GM12872 (cell line): ENCODE results near the gene MT1B.

ENCODE experiments used
- TF ChIP-seq, protein P1 (sequence below): IDR thresholded peaks from 3 replicates; pipeline ENCODE4 v1.5.1; 2011; ENCODE audit warnings: low read depth, mild to moderate bottlenecking, low read length, moderate library complexity; ENCODE audit not compliant: insufficient read depth

The MT1B gene

DNA sequence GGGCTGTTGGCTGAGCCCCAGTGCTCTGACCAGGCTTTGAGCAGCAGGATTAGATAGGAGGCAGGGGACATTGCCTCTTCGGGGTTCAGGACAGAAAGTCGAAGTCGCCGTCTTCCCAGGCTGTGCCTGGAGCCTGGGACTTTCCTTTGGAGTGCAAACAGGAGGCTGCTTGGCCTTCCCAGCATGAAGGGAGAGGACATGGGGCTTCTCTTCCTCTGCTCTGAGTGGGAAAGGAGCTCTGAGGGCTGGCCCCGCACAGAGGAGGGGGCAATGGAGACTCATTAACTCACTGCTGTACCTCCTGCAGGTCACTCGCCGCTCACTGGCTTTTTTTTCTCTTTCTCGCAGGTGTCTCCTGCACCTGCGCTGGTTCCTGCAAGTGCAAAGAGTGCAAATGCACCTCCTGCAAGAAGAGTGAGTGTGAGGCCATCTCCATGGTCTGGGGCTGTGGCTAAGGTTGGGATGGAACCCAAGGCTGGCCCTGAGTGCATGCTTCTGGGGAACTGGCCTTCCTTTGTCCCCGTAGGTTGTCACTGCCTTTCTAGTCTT is 6.7 kb downstream of the MT1B start:
- TF ChIP-seq, protein P1, sequence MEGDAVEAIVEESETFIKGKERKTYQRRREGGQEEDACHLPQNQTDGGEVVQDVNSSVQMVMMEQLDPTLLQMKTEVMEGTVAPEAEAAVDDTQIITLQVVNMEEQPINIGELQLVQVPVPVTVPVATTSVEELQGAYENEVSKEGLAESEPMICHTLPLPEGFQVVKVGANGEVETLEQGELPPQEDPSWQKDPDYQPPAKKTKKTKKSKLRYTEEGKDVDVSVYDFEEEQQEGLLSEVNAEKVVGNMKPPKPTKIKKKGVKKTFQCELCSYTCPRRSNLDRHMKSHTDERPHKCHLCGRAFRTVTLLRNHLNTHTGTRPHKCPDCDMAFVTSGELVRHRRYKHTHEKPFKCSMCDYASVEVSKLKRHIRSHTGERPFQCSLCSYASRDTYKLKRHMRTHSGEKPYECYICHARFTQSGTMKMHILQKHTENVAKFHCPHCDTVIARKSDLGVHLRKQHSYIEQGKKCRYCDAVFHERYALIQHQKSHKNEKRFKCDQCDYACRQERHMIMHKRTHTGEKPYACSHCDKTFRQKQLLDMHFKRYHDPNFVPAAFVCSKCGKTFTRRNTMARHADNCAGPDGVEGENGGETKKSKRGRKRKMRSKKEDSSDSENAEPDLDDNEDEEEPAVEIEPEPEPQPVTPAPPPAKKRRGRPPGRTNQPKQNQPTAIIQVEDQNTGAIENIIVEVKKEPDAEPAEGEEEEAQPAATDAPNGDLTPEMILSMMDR: no peak

DNA sequence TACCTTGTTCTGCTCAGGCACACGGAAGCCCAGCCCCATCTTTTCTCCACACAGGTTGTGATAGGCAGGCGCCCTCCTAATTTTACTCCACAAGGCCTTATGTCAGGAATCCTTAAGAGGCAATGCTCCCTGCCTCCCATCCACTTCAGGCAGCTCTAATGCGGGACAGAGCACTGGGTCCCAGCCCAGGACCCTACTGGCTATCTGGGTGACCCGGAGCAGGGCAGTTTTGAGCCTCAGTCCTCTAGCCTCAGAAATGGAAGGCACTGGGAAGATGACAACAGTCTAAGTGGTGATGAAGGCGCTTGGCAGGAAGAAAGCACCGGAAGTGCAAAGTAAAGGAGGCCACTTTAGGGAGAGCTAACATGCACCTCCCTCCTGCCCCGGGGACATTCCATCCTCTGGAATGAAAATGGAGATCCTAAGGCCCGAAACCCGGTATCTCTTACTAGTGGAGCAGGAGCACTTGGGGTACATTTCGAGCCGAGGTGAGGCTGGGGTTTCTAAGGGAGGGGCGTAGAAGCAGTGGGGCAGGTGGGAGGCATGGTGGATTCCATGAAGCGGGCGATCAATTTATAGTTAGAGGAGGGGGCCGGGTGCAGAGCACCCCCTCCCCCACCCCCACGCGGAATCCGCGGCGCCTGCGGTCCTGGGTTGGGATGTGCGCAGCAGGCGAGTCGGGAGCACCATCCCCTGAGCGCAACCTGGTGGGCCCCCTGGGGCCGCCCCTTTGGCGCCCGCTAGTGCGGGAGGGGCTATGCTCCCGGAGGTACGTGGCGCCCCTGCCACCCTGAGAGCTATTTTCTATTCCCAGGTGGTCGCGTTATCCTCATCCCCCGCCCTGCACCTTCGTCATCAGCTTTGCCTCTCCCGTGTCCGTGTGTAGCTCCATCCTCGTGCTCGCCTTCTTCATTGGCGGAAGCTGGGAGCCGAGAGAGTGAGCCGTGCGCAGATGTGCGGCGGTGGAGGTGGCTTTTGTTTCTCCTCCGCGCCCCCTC is 11.0 kb downstream of the MT1B start:
- TF ChIP-seq, protein P1: no peak

DNA sequence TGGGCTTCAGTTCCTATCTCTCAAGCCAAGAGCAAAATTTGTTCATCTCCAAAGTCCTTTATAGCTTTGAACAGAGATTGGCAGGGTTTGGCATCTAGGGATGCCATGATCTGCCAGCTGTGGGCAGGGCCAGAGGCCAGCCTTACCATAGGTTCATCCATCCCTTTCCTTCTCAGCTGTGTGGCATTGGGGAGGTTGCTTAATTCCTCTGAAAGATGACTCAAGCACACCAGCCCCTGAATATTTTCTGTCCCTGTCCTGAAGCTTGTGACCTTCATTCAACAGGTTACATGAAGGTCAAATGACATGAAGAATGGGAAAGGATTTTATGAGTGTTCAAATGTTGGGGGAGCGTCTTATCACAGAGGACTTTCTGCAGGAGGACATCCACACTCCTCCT is 12.8 kb downstream of the MT1B start:
- TF ChIP-seq, protein P1: no peak

DNA sequence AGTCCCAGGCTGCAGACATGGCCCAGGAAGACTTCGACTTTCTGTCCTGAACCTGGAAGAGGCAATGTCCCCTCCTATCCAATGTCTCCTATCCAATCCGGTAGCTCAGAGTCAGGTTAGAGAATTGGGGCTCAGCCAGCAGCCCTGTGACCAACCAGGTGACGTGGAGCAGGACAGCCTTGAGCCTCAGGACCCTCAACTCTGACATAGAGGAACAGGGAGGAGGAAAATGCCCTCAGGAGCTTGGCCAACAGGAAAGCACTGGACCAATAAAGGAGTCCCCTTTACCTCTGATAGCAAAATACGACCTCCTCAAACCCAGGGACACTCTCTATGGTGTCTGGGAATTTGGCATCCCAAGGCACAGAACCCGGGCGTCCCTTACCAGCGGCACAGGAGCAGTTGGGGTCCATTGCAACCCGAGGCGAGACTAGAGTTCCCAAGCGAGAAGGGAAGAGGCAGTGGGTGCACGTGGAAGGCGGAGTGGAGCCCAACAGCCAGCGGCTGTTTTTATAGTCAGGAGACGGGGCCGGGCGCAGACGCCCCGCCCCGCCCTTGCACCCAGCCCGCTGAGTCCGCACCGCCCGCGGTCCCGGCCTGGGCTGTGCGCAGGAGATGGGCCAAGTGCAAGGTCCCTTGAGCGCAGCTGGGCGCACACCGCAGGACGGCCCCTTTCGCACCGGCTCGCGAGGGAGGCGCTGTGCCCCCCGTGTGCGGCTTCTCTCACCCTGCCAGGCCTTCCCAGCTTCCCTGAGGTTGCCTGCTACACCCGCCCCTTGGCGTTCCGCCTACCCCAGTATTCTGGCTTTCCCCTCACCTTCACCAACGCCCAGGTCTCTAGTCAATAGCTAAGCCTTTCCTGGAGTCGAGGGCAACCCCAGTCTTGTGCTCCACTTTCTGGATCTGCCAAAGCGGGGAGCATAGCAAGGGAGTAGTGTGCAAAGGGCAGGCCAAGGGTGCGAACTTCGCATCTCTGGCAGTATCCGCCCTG is 16.2 kb downstream of the MT1B start, which contains the start of gene MT1G:
Gene MT1G (minus strand): TSS at position 485 of the 991 bp plus-strand sequence. CDS start 72 bp downstream, at position 413.
- TF ChIP-seq, protein P1: no peak

DNA sequence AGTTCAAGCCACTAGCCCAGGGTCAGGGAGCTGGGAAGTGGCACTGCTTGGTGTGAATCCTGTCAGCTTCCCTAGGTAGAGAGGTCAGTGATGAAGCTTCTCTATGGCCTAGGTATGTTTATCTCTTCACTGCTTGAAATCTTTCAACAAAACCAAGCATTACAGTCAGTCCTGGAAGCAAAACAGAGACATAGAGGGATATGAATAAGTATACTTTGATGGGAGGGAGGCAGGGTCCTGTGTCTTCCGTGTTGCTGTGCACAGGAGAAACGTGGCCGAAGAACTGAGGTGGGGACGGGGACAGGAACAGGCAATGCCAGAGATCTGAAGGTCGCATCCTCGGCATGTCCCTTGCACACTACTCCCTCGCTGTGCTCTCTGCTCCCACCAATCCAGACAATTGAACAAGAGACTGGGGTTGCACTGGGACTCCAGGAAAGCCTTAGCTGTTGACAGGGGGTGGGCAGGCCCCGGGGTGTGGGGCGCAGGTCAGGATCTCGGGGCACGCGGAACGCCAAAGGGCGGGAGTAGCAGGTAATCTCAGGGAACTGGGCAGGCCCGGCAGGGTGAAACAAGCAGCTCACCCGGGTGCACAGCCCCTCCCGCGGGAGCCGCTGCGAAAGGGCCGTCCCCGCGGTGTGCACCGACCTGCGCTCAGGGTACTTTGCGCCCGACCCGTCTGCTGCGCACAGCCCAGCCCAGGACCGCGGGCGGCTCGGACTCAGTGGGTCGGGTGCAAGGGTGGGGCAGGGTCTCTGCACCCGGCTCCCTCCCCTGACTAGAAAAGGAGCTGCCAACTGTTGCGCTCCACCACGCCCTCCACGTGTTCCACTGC is 17.5 kb downstream of the MT1B start, which contains the start of gene MT1H:
Gene MT1H (plus strand): TSS at position 810 of the 835 bp plus-strand sequence. CDS start 71 bp downstream, outside the sequence.
- TF ChIP-seq, protein P1: no peak

DNA sequence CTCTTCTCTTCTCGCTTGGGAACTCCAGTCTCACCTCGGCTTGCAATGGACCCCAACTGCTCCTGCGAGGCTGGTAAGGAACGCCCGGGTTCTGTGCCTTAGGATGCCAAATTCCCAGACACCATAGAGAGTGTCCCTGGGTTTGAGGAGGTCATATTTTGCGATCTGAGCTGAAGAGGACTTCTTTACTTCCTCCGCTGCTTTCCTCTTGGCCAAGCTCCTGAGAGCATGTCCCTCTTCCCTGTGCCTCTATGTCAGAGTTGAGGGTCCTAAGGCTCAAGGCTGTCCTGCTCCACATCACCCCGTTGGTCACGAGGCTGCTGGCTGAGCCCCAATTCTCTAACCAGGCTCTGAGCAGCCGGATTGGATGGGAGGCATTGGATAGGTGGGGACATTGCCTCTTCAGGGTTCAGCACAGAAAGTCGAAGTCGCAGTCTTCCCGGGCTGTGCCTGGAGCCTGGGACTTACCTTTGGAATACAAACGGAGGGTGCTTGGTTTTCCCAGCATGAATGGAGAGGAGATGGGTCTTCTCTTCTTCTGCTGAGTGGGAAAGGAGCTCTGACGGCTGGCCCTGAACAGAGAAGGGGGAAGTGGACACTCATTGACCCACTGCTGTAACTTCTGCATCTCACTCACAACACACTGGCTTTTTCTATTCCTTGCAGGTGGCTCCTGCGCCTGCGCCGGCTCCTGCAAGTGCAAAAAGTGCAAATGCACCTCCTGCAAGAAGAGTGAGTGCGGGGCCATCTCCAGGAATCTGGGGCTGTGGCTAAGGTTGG is 18.3 kb downstream of the MT1B start:
- TF ChIP-seq, protein P1: no peak
